ENCODE results near the gene INTS7. TPM values are rescaled to one million over a fixed set of nuclear protein-coding genes. Genes with fewer than 3 reads are reported as not detected.
"Not testable (repeated sequence)": the region's sequence is repeated elsewhere in the genome, so short reads cannot be mapped to it uniquely, and the experiment has no call there.

The INTS7 gene
- total and polyA plus RNA-seq, 7 donors, result 4.4 to 13.2 (median 6.5) TPM

DNA sequence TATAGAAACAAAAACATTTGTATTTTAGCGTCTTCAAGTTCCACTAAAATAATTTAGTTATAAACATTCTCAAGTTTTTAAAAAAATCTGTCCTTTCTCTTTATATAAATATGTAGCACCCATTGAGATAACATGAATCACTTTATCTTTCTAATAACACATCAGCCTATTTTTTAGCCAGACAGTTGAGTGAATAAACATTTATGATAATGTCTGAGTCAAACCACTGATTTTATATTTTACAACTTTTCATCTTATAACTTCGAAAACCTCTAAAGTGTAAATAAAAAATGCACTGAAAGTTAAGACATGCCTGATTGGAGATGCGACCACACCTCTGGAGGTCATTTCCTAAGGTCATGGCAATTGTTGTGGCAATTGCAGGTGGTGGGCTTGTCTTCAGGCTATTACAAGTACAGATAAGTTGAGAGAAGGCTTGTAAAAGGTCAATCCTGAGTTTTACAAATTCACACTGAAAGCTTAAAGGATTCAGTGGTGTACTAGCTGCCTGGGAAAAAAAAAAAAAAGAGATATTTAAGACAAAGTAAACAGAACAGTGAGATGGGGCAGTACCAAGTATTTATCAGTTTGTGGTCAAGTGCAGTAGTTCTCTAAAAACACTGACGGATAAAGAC, 67.0 kb downstream of the INTS7 start:
- Histone ChIP-seq H3K36me3 (peaks cover 0 to 7% (median 5%) of the 10 kb centered on the region in 4 donors), H3K27ac (no peak overlapping the region), H3K4me3 (no peak overlapping the region), H3K9me3 (no peaks in the 10 kb centered on the region), H3K4me1 (no peaks in the 10 kb centered on the region), H3K27me3 (no peaks in the 10 kb centered on the region)
- WGBS, 2 donors, result 88 to 90% methylated on average over 4 of the region's 4 CpGs
- TF ChIP-seq POLR2AphosphoS5 (IDR thresholded peaks at IDR 0.05) (no peak), POLR2A (IDR thresholded peaks at IDR 0.05) (no peak), EP300 (IDR thresholded peaks at IDR 0.05) (no peak)
- TF ChIP-seq, protein P1, sequence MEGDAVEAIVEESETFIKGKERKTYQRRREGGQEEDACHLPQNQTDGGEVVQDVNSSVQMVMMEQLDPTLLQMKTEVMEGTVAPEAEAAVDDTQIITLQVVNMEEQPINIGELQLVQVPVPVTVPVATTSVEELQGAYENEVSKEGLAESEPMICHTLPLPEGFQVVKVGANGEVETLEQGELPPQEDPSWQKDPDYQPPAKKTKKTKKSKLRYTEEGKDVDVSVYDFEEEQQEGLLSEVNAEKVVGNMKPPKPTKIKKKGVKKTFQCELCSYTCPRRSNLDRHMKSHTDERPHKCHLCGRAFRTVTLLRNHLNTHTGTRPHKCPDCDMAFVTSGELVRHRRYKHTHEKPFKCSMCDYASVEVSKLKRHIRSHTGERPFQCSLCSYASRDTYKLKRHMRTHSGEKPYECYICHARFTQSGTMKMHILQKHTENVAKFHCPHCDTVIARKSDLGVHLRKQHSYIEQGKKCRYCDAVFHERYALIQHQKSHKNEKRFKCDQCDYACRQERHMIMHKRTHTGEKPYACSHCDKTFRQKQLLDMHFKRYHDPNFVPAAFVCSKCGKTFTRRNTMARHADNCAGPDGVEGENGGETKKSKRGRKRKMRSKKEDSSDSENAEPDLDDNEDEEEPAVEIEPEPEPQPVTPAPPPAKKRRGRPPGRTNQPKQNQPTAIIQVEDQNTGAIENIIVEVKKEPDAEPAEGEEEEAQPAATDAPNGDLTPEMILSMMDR (IDR thresholded peaks at IDR 0.05), result no peak
- intact Hi-C loops (cut with DNase I), result no loop called here
- no peak for DNase-seq

DNA sequence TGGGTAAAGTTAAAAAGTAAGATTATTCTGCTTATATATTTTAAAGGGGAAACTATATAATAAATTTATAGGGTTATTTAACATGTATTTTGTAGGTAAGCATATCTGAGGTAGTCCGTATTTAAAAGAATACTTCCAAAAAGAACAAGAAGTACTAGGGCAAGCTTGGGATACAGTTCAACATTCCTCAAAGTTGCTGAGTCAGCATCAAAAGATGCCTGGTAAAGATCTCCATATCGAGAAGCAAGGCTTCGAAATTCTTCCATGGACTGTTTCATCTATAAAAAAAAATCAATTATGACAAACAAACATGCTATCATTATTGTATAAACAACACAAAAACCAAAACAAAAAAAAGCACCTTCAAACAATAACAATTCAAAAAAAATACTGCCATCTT, 67.7 kb downstream of the INTS7 start:
- H3K27me3 ChIP-seq, result no peaks in the 10 kb centered on the region
- peaks cover 0 to 7% (median 5%) of the 10 kb centered on the region in 4 donors for H3K36me3 ChIP-seq
- intact Hi-C loops (cut with DNase I), result no loop called here
- TF ChIP-seq POLR2A (IDR thresholded peaks at IDR 0.05) (no peak), EP300 (IDR thresholded peaks at IDR 0.05) (no peak), POLR2AphosphoS5 (IDR thresholded peaks at IDR 0.05) (no peak)
- TF ChIP-seq, protein P1 (IDR thresholded peaks at IDR 0.05), result no peak
- no peak overlapping the region for H3K4me3 ChIP-seq
- H3K4me1 ChIP-seq, result no peaks in the 10 kb centered on the region
- no peaks in the 10 kb centered on the region for H3K9me3 ChIP-seq
- no peak overlapping the region for H3K27ac ChIP-seq
- DNase-seq, result no peak
- WGBS, 2 donors, result 95 to 96% methylated on average over 3 of the region's 3 CpGs

DNA sequence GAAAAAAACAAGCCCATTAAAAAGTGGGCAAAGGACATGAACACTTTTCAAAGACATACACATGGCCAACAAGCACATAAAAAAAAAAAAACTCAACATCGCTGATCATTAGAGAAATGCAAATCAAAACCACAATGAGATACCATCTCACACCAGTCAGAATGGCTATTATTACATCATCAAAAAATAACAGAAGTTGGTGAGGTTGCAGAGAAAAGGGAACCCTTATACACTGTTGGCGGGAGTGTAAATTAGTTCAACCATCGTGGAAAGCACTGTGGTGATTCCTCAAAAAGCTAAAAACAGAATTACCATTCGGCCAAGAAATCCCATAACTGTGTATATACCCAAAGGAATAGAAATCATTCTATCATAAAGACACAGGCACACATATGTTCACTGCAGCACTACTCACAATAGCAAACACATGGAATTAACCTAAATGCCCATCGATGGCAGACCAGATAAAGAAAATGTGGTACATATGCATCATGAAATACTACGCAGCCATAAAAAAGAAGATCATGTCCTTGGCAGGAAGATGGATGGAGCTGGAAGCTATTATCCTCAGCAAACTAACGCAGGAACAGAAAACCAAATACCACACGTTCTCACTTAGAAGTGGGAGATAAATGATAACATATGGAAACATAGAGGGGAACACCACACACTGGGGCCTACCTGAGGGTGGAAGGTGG, 70.1 kb downstream of the INTS7 start:
- no peak for DNase-seq
- H3K36me3 ChIP-seq, result peaks cover 0 to 7% (median 5%) of the 10 kb centered on the region in 4 donors
- H3K4me3 ChIP-seq, result no peak overlapping the region
- no peaks in the 10 kb centered on the region for H3K27me3 ChIP-seq
- no peaks in the 10 kb centered on the region for H3K4me1 ChIP-seq
- intact Hi-C loops (cut with DNase I), result no loop called here
- no peak overlapping the region for H3K27ac ChIP-seq
- TF ChIP-seq POLR2A (IDR thresholded peaks at IDR 0.05), result no peak
- no peak for TF ChIP-seq POLR2AphosphoS5 (IDR thresholded peaks at IDR 0.05)
- no peak for TF ChIP-seq EP300 (IDR thresholded peaks at IDR 0.05)
- TF ChIP-seq, protein P1 (IDR thresholded peaks at IDR 0.05), result no peak
- WGBS, 2 donors, result 91 to 96% methylated on average over 8 of the region's 8 CpGs
- no peaks in the 10 kb centered on the region for H3K9me3 ChIP-seq

DNA sequence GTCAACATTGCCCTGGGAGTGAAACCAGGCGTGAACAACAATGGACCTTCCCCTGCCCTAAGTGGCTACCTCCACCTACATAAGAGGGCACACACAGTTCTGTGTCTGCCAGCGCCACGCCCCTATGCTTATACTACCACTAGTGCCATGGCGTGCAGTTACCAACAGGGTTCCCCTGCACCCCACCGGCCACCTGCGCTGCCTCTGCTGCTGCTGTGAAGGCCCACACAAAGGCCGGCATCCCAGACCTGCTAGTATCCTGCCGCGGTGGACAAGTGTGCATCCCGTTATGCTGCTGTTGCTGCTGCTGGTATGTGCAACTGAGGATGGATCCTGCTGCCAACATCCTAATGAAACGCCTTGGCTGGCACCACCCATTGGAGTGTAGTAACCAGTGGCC, 75.7 kb downstream of the INTS7 start:
- Histone ChIP-seq H3K4me1 (no peaks in the 10 kb centered on the region), H3K36me3 (no peaks in the 10 kb centered on the region), H3K27me3 (no peaks in the 10 kb centered on the region), H3K4me3 (no peak overlapping the region), H3K9me3 (no peaks in the 10 kb centered on the region), H3K27ac (no peak overlapping the region)
- 98 to 99% methylated on average over 11 of the region's 11 CpGs for WGBS, 2 donors
- intact Hi-C loops (cut with DNase I), result no loop called here
- no peak for TF ChIP-seq POLR2AphosphoS5 (IDR thresholded peaks at IDR 0.05)
- DNase-seq, result no peak

DNA sequence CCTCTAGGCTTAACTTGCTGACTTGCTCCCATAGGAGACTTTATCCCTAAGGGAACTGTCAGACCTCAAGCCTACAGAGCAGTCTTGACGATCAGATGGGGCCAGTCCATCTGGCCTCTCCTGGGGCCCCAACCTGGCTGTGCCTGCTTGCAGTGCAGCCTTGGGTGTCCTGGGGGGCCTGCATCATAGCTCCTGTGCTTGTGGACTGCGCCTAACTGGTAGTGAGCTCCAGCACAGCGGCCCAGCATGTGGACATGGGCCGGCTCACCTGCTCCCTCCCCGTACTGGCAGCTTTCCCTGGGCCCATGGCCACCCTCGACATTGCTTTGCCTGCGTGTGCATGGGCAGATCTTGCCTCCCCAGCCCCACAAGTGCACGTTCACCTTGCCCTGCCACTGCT, 76.1 kb downstream of the INTS7 start:
- no peak overlapping the region for H3K4me3 ChIP-seq
- H3K4me1 ChIP-seq, result no peaks in the 10 kb centered on the region
- TF ChIP-seq EP300 (IDR thresholded peaks at IDR 0.05) (no peak), POLR2A (IDR thresholded peaks at IDR 0.05) (no peak), POLR2AphosphoS5 (IDR thresholded peaks at IDR 0.05) (no peak)
- TF ChIP-seq, protein P1 (IDR thresholded peaks at IDR 0.05), result no peak
- no peaks in the 10 kb centered on the region for H3K9me3 ChIP-seq
- no peaks in the 10 kb centered on the region for H3K27me3 ChIP-seq
- H3K36me3 ChIP-seq, result no peaks in the 10 kb centered on the region
- no peak overlapping the region for H3K27ac ChIP-seq
- intact Hi-C loops (cut with DNase I), result no loop called here
- no peak for DNase-seq
- WGBS, 2 donors, result 97 to 98% methylated on average over 8 of the region's 8 CpGs

DNA sequence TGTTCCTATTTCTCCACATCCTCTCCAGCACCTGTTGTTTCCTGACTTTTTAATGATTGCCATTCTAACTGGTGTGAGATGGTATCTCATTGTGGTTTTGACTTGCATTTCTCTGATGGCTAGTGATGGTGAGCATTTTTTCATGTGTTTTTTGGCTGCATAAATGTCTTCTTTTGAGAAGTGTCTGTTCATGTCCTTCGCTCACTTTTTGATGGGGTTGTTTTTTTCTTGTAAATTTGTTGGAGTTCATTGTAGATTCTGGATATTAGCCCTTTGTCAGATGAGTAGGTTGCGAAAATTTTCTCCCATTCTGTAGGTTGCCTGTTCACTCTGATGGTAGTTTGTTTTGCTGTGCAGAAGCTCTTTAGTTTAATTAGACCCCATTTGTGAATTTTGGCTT, 81.3 kb downstream of the INTS7 start:
- H3K9me3 ChIP-seq; H3K4me3 ChIP-seq; intact Hi-C loops (cut with DNase I); DNase-seq; H3K27me3 ChIP-seq; H3K4me1 ChIP-seq; H3K27ac ChIP-seq: not testable (repeated sequence)
- no CpG with 5 or more reads among the region's 2 CpGs for WGBS, 2 donors
- peaks cover 0 to 14% (median 0%) of the 10 kb centered on the region in 4 donors for H3K36me3 ChIP-seq

DNA sequence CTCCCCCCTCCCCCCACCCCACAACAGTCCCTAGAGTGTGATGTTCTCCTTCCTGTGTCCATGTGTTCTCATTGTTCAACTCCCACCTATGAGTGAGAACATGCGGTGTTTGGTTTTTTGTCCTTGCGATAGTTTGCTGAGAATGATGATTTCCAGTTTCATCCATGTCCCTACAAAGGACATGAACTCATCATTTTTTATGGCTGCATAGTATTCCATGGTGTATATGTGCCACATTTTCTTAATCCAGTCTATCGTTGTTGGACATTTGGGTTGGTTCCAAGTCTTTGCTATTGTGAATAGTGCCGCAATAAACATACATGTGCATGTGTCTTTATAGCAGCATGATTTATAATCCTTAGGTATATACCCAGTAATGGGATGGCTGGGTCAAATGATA, 81.8 kb downstream of the INTS7 start:
- H3K27me3 ChIP-seq; H3K27ac ChIP-seq; DNase-seq; H3K4me3 ChIP-seq; intact Hi-C loops (cut with DNase I); H3K4me1 ChIP-seq; H3K9me3 ChIP-seq: not testable (repeated sequence)
- WGBS, 2 donors, result 97 to 100% methylated on average over 3 of the region's 4 CpGs
- peaks cover 0 to 14% (median 0%) of the 10 kb centered on the region in 4 donors for H3K36me3 ChIP-seq

All from sigmoid colon (tissue), 7 donors.